ENCODE data around the gene PTGES. TPM values are rescaled to one million over a fixed set of nuclear protein-coding genes. Genes with fewer than 3 reads are reported as not detected.

The PTGES gene
- total RNA-seq, 6 experiments from 2014 or later = 0.15 to 0.24 TPM; not detected in 4

DNA sequence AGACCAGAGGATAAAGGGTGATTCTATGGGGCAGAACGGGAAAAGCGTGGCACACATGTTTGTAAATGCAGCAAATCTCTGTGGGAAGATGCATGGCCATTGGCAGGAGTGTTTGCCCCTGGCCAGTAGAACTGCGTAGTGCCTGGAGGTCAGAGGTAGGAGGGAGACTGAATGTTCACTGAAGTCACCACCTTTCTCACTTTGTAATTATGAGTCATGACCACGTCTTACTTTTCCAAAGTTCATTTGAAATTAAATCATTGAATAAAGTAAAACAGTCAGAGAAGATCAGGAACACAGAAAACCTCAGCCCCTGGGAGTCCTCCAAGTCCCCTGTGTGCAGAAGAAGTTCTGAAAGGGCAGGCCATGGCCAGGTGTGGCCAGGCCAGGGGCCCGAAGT is 4.6 kb downstream of the PTGES start:
- H3K9me3 ChIP-seq = no peaks in the 10 kb centered on the region
- no peak for TF ChIP-seq POLR2A (IDR thresholded peaks at IDR 0.05)
- TF ChIP-seq, protein P1, sequence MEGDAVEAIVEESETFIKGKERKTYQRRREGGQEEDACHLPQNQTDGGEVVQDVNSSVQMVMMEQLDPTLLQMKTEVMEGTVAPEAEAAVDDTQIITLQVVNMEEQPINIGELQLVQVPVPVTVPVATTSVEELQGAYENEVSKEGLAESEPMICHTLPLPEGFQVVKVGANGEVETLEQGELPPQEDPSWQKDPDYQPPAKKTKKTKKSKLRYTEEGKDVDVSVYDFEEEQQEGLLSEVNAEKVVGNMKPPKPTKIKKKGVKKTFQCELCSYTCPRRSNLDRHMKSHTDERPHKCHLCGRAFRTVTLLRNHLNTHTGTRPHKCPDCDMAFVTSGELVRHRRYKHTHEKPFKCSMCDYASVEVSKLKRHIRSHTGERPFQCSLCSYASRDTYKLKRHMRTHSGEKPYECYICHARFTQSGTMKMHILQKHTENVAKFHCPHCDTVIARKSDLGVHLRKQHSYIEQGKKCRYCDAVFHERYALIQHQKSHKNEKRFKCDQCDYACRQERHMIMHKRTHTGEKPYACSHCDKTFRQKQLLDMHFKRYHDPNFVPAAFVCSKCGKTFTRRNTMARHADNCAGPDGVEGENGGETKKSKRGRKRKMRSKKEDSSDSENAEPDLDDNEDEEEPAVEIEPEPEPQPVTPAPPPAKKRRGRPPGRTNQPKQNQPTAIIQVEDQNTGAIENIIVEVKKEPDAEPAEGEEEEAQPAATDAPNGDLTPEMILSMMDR (IDR thresholded peaks at IDR 0.05) = no peak
- H3K36me3 ChIP-seq = no peaks in the 10 kb centered on the region
- H3K27ac ChIP-seq = no peak overlapping the region
- DNase-seq (no peak), ATAC-seq (no peak)
- no peaks in the 10 kb centered on the region for H3K27me3 ChIP-seq
- H3K4me3 ChIP-seq = no peak overlapping the region
- intact Hi-C loops (cut with DNase I) = no loop called here
- H3K4me1 ChIP-seq = no peaks in the 10 kb centered on the region
- 78% methylated on average over 3 of the region's 5 CpGs for WGBS (ENCODE audit: insufficient coverage, low coverage, low lambda C conversion rate, missing lambda C conversion rate)

- no peak for DNase-seq
- no peaks in the 10 kb centered on the region for H3K4me1 ChIP-seq
- H3K27me3 ChIP-seq = no peaks in the 10 kb centered on the region
- intact Hi-C loops (cut with DNase I) = no loop called here
- H3K27ac ChIP-seq = no peak overlapping the region
- no peak overlapping the region for H3K4me3 ChIP-seq
- 47% methylated on average over 8 of the region's 9 CpGs for WGBS (ENCODE audit: insufficient coverage, low coverage, low lambda C conversion rate, missing lambda C conversion rate)
- TF ChIP-seq, protein P1 (IDR thresholded peaks at IDR 0.05) = no peak
- no peak for TF ChIP-seq POLR2A (IDR thresholded peaks at IDR 0.05)
- ATAC-seq = no peak
- no peaks in the 10 kb centered on the region for H3K9me3 ChIP-seq
- no peaks in the 10 kb centered on the region for H3K36me3 ChIP-seq
Measured at GRCh38 chr9:129746092-129746777, 6.6 kb downstream of the PTGES start.

DNA sequence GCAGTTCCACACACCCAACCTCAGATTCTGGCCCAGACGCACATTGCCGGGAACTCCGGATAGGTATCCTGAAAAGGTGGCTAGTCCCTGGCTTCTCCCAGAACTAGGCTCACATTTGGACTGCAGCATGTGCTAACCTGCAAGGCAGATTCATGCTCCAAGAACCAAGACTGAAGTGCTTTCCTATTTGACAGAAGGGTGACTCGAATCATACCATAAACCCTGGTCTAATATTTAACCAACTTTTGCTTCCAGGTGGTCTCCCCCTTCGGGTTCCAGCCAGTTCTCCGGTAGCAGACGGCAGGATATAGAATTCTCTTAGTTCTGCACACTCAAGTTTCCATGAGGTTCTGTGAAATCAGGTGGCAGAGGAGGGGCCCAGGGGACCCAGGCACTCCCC is 7.6 kb downstream of the PTGES start:
- TF ChIP-seq, protein P1 (IDR thresholded peaks at IDR 0.05) = no peak
- TF ChIP-seq POLR2A (IDR thresholded peaks at IDR 0.05) = no peak
- intact Hi-C loops (cut with DNase I) = no loop called here
- WGBS (ENCODE audit: insufficient coverage, low coverage, low lambda C conversion rate, missing lambda C conversion rate) = 66% methylated on average over 5 of the region's 7 CpGs
- no peaks in the 10 kb centered on the region for H3K27me3 ChIP-seq
- no peak for ATAC-seq
- no peaks in the 10 kb centered on the region for H3K36me3 ChIP-seq
- no peak overlapping the region for H3K4me3 ChIP-seq
- H3K4me1 ChIP-seq = no peaks in the 10 kb centered on the region
- DNase-seq = no peak
- no peaks in the 10 kb centered on the region for H3K9me3 ChIP-seq
- H3K27ac ChIP-seq = no peak overlapping the region

DNA sequence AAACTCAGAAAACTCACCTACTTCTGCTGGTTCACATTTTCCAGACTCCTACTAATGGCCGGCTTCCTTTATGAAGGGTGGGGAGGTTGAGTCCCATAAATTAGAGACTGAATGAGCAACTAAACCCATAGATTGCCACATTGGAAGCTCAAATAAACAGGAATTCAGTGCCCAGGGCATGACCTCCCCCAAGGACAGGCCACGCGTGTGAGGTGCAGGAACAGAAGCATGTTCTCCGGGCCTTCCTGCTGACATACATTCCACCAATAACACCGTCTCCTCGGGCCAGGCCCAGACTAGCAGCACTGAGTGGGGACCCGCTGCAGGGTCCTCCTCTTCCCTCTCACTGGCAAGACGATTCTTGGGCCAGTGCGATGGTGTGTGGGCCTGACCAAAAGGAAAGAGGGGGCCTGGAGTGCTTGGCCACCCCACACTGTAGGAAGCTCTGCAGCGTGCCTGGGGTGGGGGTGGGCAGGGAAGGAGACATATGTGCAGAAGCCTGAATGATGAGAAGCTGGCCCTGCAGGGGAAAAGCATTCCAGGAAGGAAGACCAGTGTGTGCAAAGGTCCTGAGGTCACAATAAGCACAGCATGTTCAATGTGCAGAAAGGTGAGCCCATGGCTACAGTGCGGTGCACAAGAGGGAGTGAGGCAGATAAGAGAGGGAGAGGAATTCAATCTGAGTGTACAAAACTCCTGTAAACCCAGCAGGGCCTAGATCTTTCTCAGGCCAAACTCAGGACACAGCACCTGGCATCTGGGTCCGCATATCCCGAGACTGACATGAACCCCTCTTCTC is 12.0 kb downstream of the PTGES start:
- Histone ChIP-seq H3K4me3 (no peak overlapping the region), H3K27ac (no peak overlapping the region), H3K36me3 (no peaks in the 10 kb centered on the region), H3K27me3 (no peaks in the 10 kb centered on the region), H3K9me3 (no peaks in the 10 kb centered on the region), H3K4me1 (no peaks in the 10 kb centered on the region)
- intact Hi-C loops (cut with DNase I) = loop anchor here (5.0 kb wide), 2 partner anchors 36 to 41 kb away; no protein-coding TSS in a partner anchor
- no peak for ATAC-seq
- 89% methylated on average over 4 of the region's 13 CpGs for WGBS (ENCODE audit: insufficient coverage, low coverage, low lambda C conversion rate, missing lambda C conversion rate)
- DNase-seq = no peak
- no peak for TF ChIP-seq POLR2A (IDR thresholded peaks at IDR 0.05)
- TF ChIP-seq, protein P1 (IDR thresholded peaks at IDR 0.05) = no peak
